ENCODE data around the gene PC.

Gene PC

DNA sequence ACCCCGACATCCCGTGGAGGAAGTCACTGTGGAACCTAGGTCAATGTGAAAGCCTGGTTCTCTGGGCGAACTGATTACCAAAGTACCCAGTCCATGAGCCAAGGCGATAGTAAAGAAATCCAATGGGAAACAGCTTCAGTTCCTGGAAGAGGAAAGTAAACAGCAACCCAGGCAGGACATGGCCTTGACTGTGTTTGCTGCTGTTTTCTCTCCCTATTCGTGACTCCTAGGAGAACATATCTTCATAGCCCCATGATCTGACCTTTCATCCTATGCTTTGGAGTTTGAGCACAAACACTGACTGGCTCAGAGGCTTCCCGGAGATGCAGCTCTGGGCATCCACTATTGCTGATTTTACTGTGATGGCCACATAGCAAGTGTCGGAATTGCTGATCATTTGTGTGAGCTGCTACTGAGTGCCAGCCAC, 56.2 kb downstream of the PC start:
- TF ChIP-seq, protein P1, sequence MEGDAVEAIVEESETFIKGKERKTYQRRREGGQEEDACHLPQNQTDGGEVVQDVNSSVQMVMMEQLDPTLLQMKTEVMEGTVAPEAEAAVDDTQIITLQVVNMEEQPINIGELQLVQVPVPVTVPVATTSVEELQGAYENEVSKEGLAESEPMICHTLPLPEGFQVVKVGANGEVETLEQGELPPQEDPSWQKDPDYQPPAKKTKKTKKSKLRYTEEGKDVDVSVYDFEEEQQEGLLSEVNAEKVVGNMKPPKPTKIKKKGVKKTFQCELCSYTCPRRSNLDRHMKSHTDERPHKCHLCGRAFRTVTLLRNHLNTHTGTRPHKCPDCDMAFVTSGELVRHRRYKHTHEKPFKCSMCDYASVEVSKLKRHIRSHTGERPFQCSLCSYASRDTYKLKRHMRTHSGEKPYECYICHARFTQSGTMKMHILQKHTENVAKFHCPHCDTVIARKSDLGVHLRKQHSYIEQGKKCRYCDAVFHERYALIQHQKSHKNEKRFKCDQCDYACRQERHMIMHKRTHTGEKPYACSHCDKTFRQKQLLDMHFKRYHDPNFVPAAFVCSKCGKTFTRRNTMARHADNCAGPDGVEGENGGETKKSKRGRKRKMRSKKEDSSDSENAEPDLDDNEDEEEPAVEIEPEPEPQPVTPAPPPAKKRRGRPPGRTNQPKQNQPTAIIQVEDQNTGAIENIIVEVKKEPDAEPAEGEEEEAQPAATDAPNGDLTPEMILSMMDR (IDR thresholded peaks at IDR 0.05; ENCODE audit: insufficient read depth, low read depth, low read length, missing control alignments) = no peak
- DNase-seq (ENCODE audit: low read depth) = no peak
- no peak overlapping the region for H3K4me3 ChIP-seq (ENCODE audit: low read length)

DNA sequence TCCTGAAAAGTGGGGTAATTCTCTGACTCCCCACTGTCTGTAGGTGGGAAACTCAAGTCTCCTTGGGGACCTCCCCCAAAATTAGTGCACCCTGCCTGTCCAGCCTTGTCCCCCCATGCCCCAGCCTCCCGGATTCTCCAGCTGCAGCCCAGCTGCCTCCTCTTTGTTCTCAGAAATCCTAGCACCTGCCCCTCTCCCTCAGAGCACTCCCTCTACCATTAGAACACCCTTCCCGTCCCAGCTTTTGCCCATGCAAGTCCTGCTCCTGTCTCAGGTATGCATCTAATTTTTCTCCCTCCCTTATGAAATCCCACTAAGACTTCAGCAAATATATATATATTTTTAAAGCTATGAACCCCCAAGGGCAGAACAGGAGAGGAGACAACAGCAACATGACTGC, 64.0 kb downstream of the PC start:
- TF ChIP-seq, protein P1 (IDR thresholded peaks at IDR 0.05; ENCODE audit: insufficient read depth, low read depth, low read length, missing control alignments) = no peak
- H3K4me3 ChIP-seq (ENCODE audit: low read length) = no peak overlapping the region
- no peak for DNase-seq (ENCODE audit: low read depth)

DNA sequence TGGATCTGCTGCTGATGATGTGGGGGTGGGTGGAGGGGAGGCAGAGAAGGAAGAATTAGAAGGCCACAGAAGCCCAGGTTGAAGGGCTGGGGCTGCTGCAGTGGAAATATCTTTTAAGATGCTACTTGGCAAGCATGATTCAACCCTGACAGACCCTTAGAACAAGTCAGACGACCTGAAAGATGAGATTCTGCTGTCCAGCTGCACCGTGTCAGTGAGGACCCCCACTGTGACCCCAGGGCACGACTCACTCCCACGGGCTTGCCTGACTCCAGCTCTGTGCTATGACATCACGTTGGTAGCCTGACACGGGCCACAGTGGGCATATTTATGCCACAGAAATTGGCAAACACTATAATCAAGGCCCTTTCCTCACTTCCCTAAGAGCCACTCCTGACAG, 65.3 kb downstream of the PC start:
- TF ChIP-seq, protein P1 (IDR thresholded peaks at IDR 0.05; ENCODE audit: insufficient read depth, low read depth, low read length, missing control alignments) = no peak
- H3K4me3 ChIP-seq (ENCODE audit: low read length) = no peak overlapping the region
- DNase-seq (ENCODE audit: low read depth) = no peak

DNA sequence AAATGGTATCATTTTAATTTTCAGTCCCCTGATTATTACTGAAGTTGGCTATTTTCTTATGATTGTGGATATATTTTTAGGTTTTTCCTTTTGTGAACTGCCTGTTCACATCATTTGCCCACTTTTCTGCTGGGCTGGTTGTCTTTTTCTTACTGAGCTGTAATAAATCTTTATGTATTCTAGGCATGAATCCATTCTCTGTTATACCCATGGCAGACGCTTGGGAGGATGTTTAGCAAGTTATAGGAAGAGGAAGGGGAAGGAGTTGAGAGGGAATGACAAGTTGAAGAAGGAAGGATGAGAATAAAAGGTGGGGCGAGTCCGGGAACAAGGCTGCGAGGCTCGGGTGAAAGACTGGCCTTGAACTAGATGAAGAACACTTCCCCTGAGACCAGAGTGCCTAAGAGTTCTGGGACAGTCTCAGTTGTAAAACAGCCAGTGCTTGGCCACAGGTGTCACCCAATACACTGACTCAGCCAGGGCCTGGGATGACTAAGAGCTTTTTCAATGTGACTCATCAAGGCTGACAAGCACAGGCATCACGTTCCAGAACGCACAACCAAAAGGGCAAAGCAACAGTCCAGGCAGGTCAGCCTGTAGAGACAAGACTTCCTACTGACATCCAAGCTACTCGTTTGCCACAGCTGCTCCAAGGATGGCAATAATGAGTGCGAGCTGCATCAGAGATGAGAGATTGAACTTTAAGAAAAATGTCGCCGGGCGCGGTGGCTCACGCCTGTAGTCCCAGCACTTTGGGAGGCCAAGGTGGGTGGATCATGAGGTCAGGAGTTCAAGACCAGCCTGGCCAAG, 66.1 kb downstream of the PC start:
- DNase-seq (ENCODE audit: low read depth) = peak; percentile 98
- TF ChIP-seq, protein P1 (IDR thresholded peaks at IDR 0.05; ENCODE audit: insufficient read depth, low read depth, low read length, missing control alignments) = peak; percentile 33

DNA sequence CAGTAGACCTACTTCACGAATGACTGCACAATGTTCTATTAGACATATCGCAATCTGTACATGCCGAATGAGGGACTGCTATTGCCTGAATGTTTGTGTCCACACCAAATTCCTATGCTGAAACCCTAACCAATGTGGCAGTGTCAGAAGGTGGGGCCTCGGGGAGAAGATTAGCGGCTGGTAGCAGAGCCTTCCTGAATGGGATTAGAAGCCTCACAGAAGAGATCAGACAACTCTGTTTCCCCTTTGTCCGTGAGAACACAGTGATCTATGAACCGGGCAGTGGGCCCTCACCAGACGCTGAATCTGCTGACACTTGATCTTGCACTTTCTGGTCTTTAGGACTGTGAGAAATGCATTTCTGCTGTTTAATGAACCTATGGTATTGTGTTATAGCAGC, 68.2 kb downstream of the PC start:
- TF ChIP-seq, protein P1 (IDR thresholded peaks at IDR 0.05; ENCODE audit: insufficient read depth, low read depth, low read length, missing control alignments) = no peak
- no peak overlapping the region for H3K4me3 ChIP-seq (ENCODE audit: low read length)
- DNase-seq (ENCODE audit: low read depth) = no peak

More for the DNA sequence above, 66.1 kb downstream of the PC start:
- H3K4me3 ChIP-seq (ENCODE audit: low read length) = no peak overlapping the region

DNA sequence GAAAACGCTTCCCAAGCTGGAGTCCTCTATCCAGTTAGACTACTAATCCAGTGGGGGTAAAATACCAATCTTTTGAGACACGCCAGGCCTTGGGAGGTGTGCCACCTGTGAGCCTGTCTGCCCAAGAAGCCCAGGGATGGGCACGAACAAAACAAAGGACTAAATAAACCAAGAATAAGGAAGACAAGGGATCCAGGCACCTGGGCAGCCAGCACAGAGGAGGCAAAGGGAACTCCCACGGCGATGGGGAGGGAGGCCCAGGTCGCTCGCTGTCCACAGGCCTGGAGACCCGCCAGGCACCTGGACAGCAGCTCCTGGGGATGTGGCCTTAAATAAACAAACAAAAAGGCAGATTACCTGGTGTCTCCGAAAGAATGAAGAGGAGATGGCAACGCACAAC, 69.9 kb downstream of the PC start:
- TF ChIP-seq, protein P1 (IDR thresholded peaks at IDR 0.05; ENCODE audit: insufficient read depth, low read depth, low read length, missing control alignments) = no peak
- no peak for DNase-seq (ENCODE audit: low read depth)
- H3K4me3 ChIP-seq (ENCODE audit: low read length) = no peak overlapping the region

DNA sequence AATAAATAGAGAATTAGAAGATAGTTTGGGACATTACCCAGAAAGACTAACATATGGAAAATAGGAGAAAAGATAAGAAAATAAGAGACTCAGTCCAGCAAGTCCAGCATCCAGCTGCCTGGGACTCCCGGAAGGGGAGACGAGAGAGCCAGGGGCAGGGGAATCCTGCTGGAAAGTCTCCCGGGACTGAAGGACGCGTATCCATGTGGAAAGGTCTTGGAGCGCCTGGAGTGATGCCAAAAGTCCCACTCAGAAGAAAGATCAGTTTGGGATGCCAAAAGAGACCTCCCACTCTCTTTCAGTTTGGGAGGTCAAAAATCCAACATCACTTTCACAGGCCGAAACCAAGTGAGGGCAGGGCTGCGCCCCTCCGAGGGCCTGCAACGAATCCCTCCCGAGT, 70.7 kb downstream of the PC start:
- TF ChIP-seq, protein P1 (IDR thresholded peaks at IDR 0.05; ENCODE audit: insufficient read depth, low read depth, low read length, missing control alignments) = no peak
- DNase-seq (ENCODE audit: low read depth) = no peak
- no peak overlapping the region for H3K4me3 ChIP-seq (ENCODE audit: low read length)

All from epithelial cell of esophagus (primary cell).